SU-DHL-6 (cell line): ENCODE data around the gene PRX.

ENCODE experiments used
- H2AFZ ChIP-seq: fragments of 200-600 bp; sonication (generic); 2 replicates; pipeline ENCODE4 v1.6.1; 2014; ENCODE audit warnings: low read depth, mild to moderate bottlenecking, moderate library complexity, mixed read lengths, antibody characterized with exemption, low read length; ENCODE audit not compliant: severe bottlenecking
- H3F3A ChIP-seq: fragments of 200-600 bp; shearing (Covaris generic); 2 replicates; pipeline ENCODE4 v1.6.0; 2016; ENCODE audit warnings: antibody characterized with exemption, mild to moderate bottlenecking; ENCODE audit not compliant: insufficient read depth
- H3K27ac ChIP-seq: fragments of 200-600 bp; sonication (generic); 2 replicates; pipeline ENCODE4 v1.5.1; 2016; ENCODE audit warnings: low read depth, mild to moderate bottlenecking, low read length, moderate library complexity, mixed read lengths
- H3K27me3 ChIP-seq: fragments of 200-600 bp; sonication (generic), shearing (Covaris generic); 2 replicates; pipeline ENCODE4 v1.6.0; 2014; ENCODE audit warnings: mild to moderate bottlenecking, low read length
- H3K36me3 ChIP-seq: fragments of 200-600 bp; sonication (generic); 2 replicates; pipeline ENCODE4 v1.6.1; 2014; ENCODE audit warnings: mild to moderate bottlenecking, low read length, mixed read lengths
- H3K4me2 ChIP-seq: fragments of 300-600, 200-600 bp; shearing (Covaris generic), sonication (generic); 2 replicates; pipeline ENCODE4 v1.6.0; 2014; ENCODE audit warnings: low read length, low read depth, mild to moderate bottlenecking; ENCODE audit not compliant: poor library complexity, severe bottlenecking
- H3K4me3 ChIP-seq: fragments of 200-600 bp; sonication (generic); 2 replicates; pipeline ENCODE4 v1.5.1; 2014; ENCODE audit warnings: antibody characterized with exemption, low read length, mild to moderate bottlenecking, mixed read lengths; ENCODE audit not compliant: insufficient read depth, poor library complexity, severe bottlenecking
- H3K79me2 ChIP-seq: fragments of 200-600 bp; sonication (generic); 2 replicates; pipeline ENCODE4 v1.6.1; 2014; ENCODE audit warnings: mild to moderate bottlenecking, low read length, moderate library complexity; ENCODE audit not compliant: insufficient read depth
- H3K9ac ChIP-seq: fragments of 200-600 bp; sonication (generic); 2 replicates; pipeline ENCODE4 v1.7.0; 2014; ENCODE audit warnings: mild to moderate bottlenecking, low read length
- H3K9me2 ChIP-seq: fragments of 200-600 bp; sonication (generic); replicated peaks from 2 replicates; pipeline ENCODE4 v1.6.1; 2014; ENCODE audit warnings: low read length; ENCODE audit not compliant: insufficient read depth
- H3K9me3 ChIP-seq: fragments of 200-600 bp; sonication (generic); 2 replicates; pipeline ENCODE4 v1.6.1; 2014; ENCODE audit warnings: low read length, mixed read lengths; ENCODE audit not compliant: insufficient read depth
- H4K20me1 ChIP-seq: fragments of 200-600 bp; sonication (generic); 2 replicates; pipeline ENCODE4 v1.6.1; 2014; ENCODE audit warnings: low read depth, mild to moderate bottlenecking, antibody characterized with exemption, low read length, moderate library complexity, mixed read lengths
- EZH2phosphoT487 ChIP-seq: fragments of 200-600 bp; sonication (generic), shearing (Covaris generic); conservative IDR thresholded peaks from 2 replicates; pipeline ENCODE4 v1.6.1; 2018; ENCODE audit warnings: mild to moderate bottlenecking, antibody characterized with exemption, low read length, moderate library complexity, mixed read lengths
- TF ChIP-seq, protein P1 (sequence below): fragments of 200-600 bp; sonication (generic); IDR thresholded peaks from one replicate; pipeline ENCODE4 v1.5.1; 2017; ENCODE audit warnings: antibody characterized with exemption, mild to moderate bottlenecking, low read length, moderate library complexity; ENCODE audit not compliant: insufficient read depth, poor library complexity, severe bottlenecking

PRX gene

DNA sequence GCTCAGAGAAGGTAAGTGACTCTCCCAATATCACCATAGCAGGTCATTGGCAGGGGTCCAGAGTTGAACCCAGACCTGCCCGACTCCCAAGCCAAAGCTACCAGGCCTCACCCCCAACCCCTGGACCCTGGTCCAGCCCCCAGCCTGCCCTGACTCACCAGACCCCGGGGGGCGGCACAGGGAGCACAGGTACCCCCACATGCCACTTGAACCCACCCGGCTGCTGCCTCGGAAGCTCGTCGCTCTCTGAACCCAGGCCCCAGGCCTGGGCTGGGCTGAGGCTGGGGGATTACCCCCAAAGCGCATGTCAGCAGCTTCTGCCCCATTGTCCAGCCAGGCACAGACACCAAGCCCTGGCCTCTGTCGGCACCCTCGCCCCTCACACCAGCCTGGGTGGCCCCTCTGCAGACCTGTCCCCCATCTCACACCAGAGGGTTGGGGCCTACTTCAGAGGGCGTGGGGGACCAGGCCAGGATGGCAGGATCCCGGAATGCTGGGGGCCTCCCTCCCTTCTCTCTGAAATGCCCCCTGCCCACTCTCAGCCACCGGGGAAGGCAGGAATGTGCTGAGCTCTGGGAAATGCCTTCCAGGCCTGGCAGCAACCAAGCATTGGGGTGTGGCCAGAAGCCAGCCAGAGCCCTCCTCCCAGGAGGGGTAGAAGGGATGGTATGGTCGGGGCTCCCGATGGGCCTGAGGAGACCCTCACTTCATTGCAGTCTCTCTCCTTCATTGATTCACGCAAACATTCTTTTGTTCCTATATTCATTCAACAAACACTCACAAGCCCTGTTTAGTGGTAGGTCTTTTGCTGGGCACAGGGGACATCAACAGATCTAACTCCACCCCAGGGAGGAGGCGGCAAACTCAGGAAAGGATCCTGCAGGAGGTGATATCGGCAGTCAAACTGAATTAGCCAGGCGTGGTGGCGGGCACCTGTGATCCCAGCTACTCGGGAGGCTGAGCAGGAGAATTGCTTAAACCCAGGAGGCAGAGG lies 1.7 kb upstream of the PRX start:
- H3K4me3 ChIP-seq, result no peak overlapping the region
- H3K9me2 ChIP-seq, result no peaks in the 10 kb centered on the region
- no peak for TF ChIP-seq EZH2phosphoT487
- TF ChIP-seq, protein P1, sequence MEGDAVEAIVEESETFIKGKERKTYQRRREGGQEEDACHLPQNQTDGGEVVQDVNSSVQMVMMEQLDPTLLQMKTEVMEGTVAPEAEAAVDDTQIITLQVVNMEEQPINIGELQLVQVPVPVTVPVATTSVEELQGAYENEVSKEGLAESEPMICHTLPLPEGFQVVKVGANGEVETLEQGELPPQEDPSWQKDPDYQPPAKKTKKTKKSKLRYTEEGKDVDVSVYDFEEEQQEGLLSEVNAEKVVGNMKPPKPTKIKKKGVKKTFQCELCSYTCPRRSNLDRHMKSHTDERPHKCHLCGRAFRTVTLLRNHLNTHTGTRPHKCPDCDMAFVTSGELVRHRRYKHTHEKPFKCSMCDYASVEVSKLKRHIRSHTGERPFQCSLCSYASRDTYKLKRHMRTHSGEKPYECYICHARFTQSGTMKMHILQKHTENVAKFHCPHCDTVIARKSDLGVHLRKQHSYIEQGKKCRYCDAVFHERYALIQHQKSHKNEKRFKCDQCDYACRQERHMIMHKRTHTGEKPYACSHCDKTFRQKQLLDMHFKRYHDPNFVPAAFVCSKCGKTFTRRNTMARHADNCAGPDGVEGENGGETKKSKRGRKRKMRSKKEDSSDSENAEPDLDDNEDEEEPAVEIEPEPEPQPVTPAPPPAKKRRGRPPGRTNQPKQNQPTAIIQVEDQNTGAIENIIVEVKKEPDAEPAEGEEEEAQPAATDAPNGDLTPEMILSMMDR, result no peak
- H3K4me2 ChIP-seq, result no peak overlapping the region
- H3K9me3 ChIP-seq, result no peaks in the 10 kb centered on the region
- H2AFZ ChIP-seq, result no peak overlapping the region
- H3K79me2 ChIP-seq, result no peaks in the 10 kb centered on the region
- no peak overlapping the region for H3K9ac ChIP-seq
- H3K36me3 ChIP-seq, result no peaks in the 10 kb centered on the region
- H3F3A ChIP-seq, result no peaks in the 10 kb centered on the region
- no peaks in the 10 kb centered on the region for H4K20me1 ChIP-seq
- no peaks in the 10 kb centered on the region for H3K27me3 ChIP-seq
- H3K27ac ChIP-seq, result no peak overlapping the region

GRCh38 chr19:40412866-40413265 lies 312 bp downstream of the PRX start:
- Histone ChIP-seq H3K27me3 (no peaks in the 10 kb centered on the region), H2AFZ (no peak overlapping the region), H3K4me2 (no peak overlapping the region), H3K9me2 (no peaks in the 10 kb centered on the region), H3K36me3 (no peaks in the 10 kb centered on the region), H4K20me1 (no peaks in the 10 kb centered on the region), H3K9ac (no peak overlapping the region), H3K9me3 (no peaks in the 10 kb centered on the region), H3K79me2 (no peaks in the 10 kb centered on the region), H3F3A (no peaks in the 10 kb centered on the region), H3K27ac (no peak overlapping the region), H3K4me3 (no peak overlapping the region)
- TF ChIP-seq EZH2phosphoT487, result no peak
- TF ChIP-seq, protein P1, result no peak

DNA sequence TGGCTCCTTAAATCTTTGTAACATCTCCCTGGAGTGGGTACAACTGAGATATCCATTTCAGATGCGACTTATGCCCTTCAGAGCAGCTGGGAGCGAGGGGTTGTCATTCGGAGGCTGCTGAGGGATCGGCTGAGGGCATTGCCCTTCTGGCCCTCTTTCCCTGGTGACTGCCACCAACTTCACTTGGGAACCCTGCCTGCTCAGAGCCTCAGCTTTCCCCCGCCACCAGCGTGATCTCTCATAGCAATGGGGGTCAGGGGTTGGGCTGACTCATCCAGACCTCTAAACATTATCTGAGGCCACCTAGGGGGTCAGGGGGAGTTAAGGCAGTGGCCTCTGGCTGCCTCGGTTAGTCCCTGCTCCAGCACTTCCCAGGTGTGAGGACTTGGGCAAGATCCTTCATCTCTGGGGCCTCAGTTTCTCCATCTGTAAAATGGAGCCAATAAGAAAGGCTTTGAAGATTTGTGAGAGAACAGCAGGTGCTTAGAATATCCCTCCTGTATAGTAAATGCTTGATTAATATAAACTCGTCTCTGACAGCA lies 1.1 kb downstream of the PRX start:
- Histone ChIP-seq H4K20me1 (no peaks in the 10 kb centered on the region), H3K9me3 (no peaks in the 10 kb centered on the region), H3K9ac (no peak overlapping the region), H3K27ac (no peak overlapping the region), H3K9me2 (no peaks in the 10 kb centered on the region), H3K27me3 (no peaks in the 10 kb centered on the region), H3K4me2 (no peak overlapping the region), H3K4me3 (no peak overlapping the region), H3F3A (no peaks in the 10 kb centered on the region), H2AFZ (no peak overlapping the region), H3K79me2 (no peaks in the 10 kb centered on the region), H3K36me3 (no peaks in the 10 kb centered on the region)
- TF ChIP-seq, protein P1, result no peak
- no peak for TF ChIP-seq EZH2phosphoT487
